Esophagus squamous epithelium (tissue), 5 donors: ENCODE measurements around the gene CLCNKB. TPM values are rescaled to one million over a fixed set of nuclear protein-coding genes. Genes with fewer than 3 reads are reported as not detected.
A peak's percentile ranks its signal among the peaks of the same experiment; 100 is the strongest.

ENCODE experiments used
- DNase-seq: peaks from one replicate; lab custom pipeline; 2025; lab: John Stamatoyannopoulos, UW
- H3K27ac ChIP-seq, 4 donors: fragments of 200-600 bp; sonication (generic); one replicate each; pipeline ENCODE4 v1.5.1; 2016 to 2019; ENCODE audit warnings: mild to moderate bottlenecking in 1 of 4
- H3K27me3 ChIP-seq, 4 donors: fragments of 200-600 bp; sonication (generic); 1 replicate in 3 of 4; 2 replicates in 1 of 4; pipeline versions ENCODE4 v1.5.1 to v1.6.0; 2017 to 2021; ENCODE audit warnings: antibody characterized with exemption in 1 of 4
- H3K36me3 ChIP-seq, 3 donors: fragments of 200-600 bp; sonication (generic); one replicate each; pipeline ENCODE4 v1.5.1; 2016 to 2019
- H3K4me1 ChIP-seq, 3 donors: fragments of 200-600 bp; sonication (generic); one replicate each; pipeline ENCODE4 v1.5.1; 2017 to 2019
- H3K4me3 ChIP-seq, 4 donors: fragments of 200-600 bp; sonication (generic); 1 replicate in 3 of 4; 2 replicates in 1 of 4; pipeline ENCODE4 v1.5.1; 2016 to 2019; ENCODE audit warnings: mild to moderate bottlenecking in 2 of 4, moderate library complexity in 1 of 4
- H3K9me3 ChIP-seq, 3 donors: fragments of 200-600 bp; sonication (generic); one replicate each; pipeline ENCODE4 v1.5.1; 2016 to 2019
- POLR2A ChIP-seq, 4 donors: fragments of 450-650 bp; IDR thresholded peaks; one replicate each; pipeline ENCODE4 v1.6.1; 2017; ENCODE audit warnings: antibody characterized with exemption in 4 of 4, mild to moderate bottlenecking in 4 of 4, moderate library complexity in 3 of 4
- WGBS, 2 donors: methylation state at CpG; one replicate each; pipeline ENCODE4 v1.1.5; 2018; 5-methylcytosine and 5-hydroxymethylcytosine counted together
- intact Hi-C: fragments of 100-400 bp; cut with DNase I; formaldehyde crosslinking; loops from one replicate; pipeline ENCODE4 v1.15.0; 2022
- total RNA-seq, 4 donors: library from RNA; depleted of rRNA; stranded (reverse); fragments of >200 nt; gene quantifications; one replicate each; pipeline ENCODE4 v1.1.0, GENCODE V29; 2016
- TF ChIP-seq, protein P1 (sequence below), 6 experiments: fragments of 450-650 bp in 4 of 6; fragments of 200-600 bp in 2 of 6; sonication (generic) in 2 of 6; IDR thresholded peaks; one replicate each; pipeline ENCODE4 v1.5.1; 2016 to 2019; ENCODE audit warnings: antibody characterized with exemption in 6 of 6, mild to moderate bottlenecking in 4 of 6, moderate library complexity in 4 of 6
- donor health status: DM: yes; HTN: yes; CAD: no.

Gene CLCNKB
- total RNA-seq, 4 donors from 2014 or later = not detected

DNA sequence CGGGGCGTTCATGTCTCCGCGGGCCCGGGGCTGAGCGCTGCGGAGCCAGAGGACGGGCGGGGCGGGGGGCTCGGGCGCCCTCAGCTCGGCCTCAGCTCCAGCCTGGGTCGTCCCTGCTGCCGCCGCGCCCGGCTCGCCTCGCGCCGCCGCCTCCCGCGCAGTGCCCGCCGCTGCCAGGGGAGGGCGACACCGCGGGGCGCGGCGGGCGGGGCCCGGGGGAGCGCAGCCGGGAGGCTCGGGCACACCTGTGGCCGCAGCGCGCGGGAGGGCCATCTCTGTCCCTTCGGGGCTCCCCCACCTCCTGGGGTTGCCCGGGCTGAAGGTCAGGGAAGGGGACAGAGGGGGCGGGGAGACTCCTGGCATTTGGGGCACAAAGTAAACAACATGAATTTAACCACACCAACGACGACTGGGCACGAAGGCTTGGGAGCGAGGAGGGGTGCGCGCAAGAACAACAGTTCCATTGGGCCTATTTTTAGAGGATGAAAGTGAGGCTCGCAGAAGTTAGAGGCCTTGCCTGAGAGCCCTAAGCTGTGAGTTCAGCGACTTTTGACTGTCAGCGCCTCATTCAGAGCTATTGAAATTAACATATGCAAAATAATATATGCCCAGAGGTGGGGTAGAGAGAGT lies 30.0 kb downstream of the CLCNKB start, which contains the start of gene FAM131C:
FAM131C (minus strand) TSS at position 162 of the 630 bp plus-strand sequence. CDS start 209 bp downstream, outside the sequence.
- no peak for DNase-seq
- 7 to 9% methylated on average over 8 to 9 of the region's 54 CpGs for WGBS, 2 donors
- intact Hi-C loops = loop anchor here (10.0 kb wide), 2 partner anchors 171 to 291 kb away; partner anchors contain the start of gene SZRD1

DNA sequence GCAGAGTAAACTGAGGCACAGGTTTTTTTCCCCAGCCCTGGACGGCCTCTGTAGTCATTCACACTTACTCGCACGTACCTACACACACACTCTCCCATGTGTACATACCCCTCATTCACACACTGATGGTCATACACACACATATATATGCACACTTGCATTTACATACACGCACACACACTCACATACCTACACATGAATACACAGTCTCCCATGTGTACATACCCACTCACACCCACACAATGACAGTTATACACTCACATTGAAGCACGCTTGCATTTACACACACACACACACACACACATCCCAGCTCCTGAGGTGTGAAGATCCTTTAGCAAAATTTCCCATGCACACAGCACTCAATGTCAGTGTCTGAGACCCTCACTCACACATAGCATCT lies 30.6 kb downstream of the CLCNKB start:
- Histone ChIP-seq H3K36me3 (no peaks in the 10 kb centered on the region), H3K27ac (no peak overlapping the region), H3K4me3 (no peak overlapping the region), H3K4me1 (peaks cover 29 to 64% (median 34%) of the 10 kb centered on the region in 3 donors), H3K27me3 (peaks cover 0 to 22% (median 0%) of the 10 kb centered on the region in 4 donors), H3K9me3 (no peaks in the 10 kb centered on the region)
- TF ChIP-seq, protein P1, sequence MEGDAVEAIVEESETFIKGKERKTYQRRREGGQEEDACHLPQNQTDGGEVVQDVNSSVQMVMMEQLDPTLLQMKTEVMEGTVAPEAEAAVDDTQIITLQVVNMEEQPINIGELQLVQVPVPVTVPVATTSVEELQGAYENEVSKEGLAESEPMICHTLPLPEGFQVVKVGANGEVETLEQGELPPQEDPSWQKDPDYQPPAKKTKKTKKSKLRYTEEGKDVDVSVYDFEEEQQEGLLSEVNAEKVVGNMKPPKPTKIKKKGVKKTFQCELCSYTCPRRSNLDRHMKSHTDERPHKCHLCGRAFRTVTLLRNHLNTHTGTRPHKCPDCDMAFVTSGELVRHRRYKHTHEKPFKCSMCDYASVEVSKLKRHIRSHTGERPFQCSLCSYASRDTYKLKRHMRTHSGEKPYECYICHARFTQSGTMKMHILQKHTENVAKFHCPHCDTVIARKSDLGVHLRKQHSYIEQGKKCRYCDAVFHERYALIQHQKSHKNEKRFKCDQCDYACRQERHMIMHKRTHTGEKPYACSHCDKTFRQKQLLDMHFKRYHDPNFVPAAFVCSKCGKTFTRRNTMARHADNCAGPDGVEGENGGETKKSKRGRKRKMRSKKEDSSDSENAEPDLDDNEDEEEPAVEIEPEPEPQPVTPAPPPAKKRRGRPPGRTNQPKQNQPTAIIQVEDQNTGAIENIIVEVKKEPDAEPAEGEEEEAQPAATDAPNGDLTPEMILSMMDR (IDR thresholded peaks at IDR 0.05) = no peak
- TF ChIP-seq POLR2A (IDR thresholded peaks at IDR 0.05) = no peak
- DNase-seq = no peak
- WGBS, 2 donors = 63 to 71% methylated on average over 5 of the region's 5 CpGs
- intact Hi-C loops = loop anchor here (10.0 kb wide), 2 partner anchors 171 to 291 kb away; partner anchors contain the start of gene SZRD1

More for the DNA sequence above, 30.0 kb downstream of the CLCNKB start, which contains the start of gene FAM131C:
- Histone ChIP-seq H3K4me3 (peak within 1 kb of the TSS; percentile 32 to 72 (median 48)), H3K9me3 (no peaks in the 10 kb centered on the region), H3K4me1 (peaks cover 23 to 60% (median 29%) of the 10 kb centered on the region in 3 donors), H3K36me3 (no peaks in the 10 kb centered on the region), H3K27ac (peak within 1 kb of the TSS; percentile 5 to 40 (median 35)), H3K27me3 (peaks cover 0 to 22% (median 0%) of the 10 kb centered on the region in 4 donors)
- TF ChIP-seq, protein P1 (IDR thresholded peaks at IDR 0.05) = peak in 4 of 6 experiments; percentile 39 to 77 (median 64)
- no peak for TF ChIP-seq POLR2A (IDR thresholded peaks at IDR 0.05)

DNA sequence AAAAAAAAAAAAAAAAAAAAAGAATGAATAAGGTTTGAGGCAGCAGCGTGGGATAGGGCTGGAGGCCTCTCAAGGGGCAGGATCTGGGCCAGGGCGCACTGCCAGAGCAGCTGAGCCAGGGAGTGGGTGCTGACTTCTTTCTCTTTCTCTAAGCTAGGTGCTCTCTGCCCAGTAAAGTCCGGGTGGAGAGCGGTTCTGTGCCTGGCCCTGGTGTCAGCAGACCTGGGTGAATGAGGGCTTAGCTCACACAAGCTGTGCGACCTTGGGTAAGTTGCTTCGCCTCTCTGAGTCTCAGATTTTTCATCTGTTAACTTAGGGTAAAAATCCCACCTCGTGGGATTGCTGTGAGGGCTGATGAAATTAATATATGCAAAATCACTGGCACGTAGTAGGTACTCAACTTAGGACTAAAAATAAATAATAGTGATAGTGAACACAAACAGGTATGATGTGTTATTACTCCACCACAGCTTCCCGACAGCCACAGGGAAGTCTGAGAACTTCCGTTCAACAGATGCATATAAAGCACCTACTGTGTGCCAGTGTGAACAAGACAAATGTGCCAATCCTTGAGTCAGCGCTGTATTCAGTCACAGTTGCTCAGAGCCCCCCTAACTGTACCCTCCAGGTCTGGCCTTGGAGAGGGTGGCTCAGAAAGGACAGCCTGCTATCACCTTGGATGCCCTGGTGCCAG lies 31.9 kb downstream of the CLCNKB start:
- WGBS, 2 donors = 25 to 45% methylated on average over 11 of the region's 11 CpGs
- intact Hi-C loops = loop anchor here (10.0 kb wide), 2 partner anchors 169 to 289 kb away; partner anchors contain the start of gene SZRD1
- DNase-seq = no peak

DNA sequence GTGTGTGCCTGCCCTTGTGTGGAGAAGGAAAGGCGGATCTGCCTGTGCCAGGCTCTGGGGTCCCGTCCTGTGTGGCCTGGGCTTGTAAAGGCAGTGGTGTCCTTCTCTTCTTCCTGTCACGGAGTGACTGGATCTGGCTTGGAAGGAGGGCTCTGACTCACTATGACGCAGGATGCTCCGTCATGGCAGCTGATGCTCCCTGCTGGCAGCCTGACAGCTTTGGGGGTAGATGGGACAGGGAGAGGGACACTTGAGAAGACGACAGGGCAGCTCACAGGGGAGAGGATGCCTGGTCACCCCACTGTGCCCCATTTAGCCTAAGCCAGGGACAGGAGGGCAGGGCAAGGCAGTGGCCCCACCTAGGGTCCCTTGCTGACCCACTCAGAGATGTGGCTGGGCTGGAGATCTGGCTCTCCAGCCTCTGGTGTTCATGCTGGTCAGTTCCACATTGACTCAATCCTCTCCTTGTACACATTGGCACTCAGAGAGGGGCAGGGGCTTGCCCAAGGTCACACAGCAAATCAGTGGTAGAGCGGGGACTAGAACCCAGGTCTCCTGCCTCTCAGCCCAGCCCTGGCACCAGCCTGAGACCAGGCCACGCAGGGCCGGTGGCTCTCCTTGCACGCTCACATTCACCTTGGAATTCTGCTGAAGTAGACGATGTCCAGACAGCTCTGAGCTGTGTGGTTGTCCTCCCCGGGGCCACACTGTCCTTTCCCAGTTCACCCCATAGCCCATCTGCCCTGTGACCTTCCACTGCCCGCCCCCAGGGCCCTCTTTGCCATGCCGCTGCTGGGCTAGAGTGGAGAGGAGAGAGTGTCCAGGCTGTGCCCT lies 32.7 kb downstream of the CLCNKB start:
- WGBS, 2 donors = 52 to 66% methylated on average over 4 to 6 of the region's 14 CpGs
- H3K27ac ChIP-seq = peak overlapping the region; percentile 67 to 72 (median 70)

More for the DNA sequence above, 31.9 kb downstream of the CLCNKB start:
- Histone ChIP-seq H3K4me1 (peaks cover 29 to 71% (median 40%) of the 10 kb centered on the region in 3 donors), H3K27ac (peak overlapping the region; percentile 67 to 72 (median 70)), H3K9me3 (no peaks in the 10 kb centered on the region), H3K4me3 (no peak overlapping the region), H3K27me3 (peaks cover 0 to 22% (median 0%) of the 10 kb centered on the region in 4 donors), H3K36me3 (no peaks in the 10 kb centered on the region)
- TF ChIP-seq, protein P1 (IDR thresholded peaks at IDR 0.05) = no peak
- TF ChIP-seq POLR2A (IDR thresholded peaks at IDR 0.05) = no peak

More for the DNA sequence above, 32.7 kb downstream of the CLCNKB start:
- Histone ChIP-seq H3K4me1 (peaks cover 29 to 71% (median 40%) of the 10 kb centered on the region in 3 donors), H3K27me3 (peaks cover 0 to 22% (median 0%) of the 10 kb centered on the region in 4 donors), H3K9me3 (no peaks in the 10 kb centered on the region), H3K36me3 (no peaks in the 10 kb centered on the region), H3K4me3 (no peak overlapping the region)
- intact Hi-C loops = loop anchor here (10.0 kb wide), 2 partner anchors 169 to 289 kb away; partner anchors contain the start of gene SZRD1
- no peak for TF ChIP-seq POLR2A (IDR thresholded peaks at IDR 0.05)
- TF ChIP-seq, protein P1 (IDR thresholded peaks at IDR 0.05) = no peak
- DNase-seq = no peak
